NCI-H2171 (cell line): ENCODE measurements around the gene TCAP.
"Not testable (repeated sequence)": the region's sequence is repeated elsewhere in the genome, so short reads cannot be mapped to it uniquely, and the experiment has no call there.

Experiments used
- DNase-seq: peaks from one replicate; lab custom pipeline; 2025; lab: John Stamatoyannopoulos, UW

The TCAP gene

DNA sequence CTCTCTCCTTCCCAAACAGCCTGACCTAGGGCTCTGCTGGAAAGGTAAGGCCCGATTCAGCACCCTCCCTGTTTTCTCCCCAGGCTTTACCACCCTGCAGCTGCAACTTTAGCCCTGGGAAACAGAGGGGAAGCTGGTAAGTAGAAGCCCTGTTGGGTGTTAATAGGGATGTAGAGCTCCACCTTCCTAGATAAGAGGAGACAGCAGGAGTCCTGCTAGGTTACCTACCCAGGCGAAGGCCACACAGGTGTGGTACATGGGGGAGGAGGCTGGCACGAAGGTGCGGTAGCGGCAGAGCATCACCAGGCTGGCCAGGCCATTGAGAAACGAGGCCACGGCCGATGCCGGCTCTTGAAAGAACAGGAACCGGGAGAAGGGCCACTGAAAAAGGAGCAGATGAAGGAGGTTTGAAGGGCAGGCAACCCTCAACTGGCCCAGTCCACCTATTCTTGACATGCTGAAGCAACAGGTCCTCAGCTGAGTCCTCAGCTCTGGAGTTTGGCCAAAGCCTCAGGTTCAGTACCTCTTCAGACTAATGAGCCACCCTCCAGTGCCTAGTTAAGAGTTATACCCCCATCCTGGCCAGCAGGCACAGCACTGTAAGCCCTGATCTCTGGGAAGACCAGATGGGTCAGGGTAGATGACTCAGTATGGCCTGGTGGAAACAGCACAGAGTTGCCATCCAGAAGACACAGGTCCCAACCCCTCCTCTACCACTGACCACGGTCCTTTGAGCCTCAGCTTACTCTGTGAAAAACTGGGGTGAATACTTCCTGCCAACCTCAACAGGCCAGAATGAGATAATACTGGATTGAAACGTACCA, 19.4 kb downstream of the TCAP start:
- DNase-seq, result no peak

DNA sequence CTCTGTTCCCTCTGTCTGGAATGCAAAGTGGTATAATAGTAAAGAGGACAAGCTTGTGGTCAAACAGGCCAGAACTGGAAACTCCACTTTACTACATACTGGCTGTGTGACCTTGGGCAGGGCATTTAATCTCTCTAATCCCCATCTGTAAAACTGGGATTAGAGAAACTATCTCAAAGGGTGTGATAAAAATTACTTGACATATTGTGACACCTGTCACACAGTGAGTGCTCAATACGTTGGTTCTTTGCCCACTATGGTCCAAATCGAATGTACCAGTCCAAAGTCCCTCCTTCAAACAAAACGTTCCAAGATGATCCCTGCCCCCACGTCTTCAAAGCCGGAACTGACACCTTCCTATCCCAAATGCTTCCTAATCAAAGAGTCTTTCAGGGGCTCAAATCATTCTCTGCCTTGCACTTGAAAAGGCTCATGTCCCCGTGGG, 22.0 kb downstream of the TCAP start:
- DNase-seq, result no peak

DNA sequence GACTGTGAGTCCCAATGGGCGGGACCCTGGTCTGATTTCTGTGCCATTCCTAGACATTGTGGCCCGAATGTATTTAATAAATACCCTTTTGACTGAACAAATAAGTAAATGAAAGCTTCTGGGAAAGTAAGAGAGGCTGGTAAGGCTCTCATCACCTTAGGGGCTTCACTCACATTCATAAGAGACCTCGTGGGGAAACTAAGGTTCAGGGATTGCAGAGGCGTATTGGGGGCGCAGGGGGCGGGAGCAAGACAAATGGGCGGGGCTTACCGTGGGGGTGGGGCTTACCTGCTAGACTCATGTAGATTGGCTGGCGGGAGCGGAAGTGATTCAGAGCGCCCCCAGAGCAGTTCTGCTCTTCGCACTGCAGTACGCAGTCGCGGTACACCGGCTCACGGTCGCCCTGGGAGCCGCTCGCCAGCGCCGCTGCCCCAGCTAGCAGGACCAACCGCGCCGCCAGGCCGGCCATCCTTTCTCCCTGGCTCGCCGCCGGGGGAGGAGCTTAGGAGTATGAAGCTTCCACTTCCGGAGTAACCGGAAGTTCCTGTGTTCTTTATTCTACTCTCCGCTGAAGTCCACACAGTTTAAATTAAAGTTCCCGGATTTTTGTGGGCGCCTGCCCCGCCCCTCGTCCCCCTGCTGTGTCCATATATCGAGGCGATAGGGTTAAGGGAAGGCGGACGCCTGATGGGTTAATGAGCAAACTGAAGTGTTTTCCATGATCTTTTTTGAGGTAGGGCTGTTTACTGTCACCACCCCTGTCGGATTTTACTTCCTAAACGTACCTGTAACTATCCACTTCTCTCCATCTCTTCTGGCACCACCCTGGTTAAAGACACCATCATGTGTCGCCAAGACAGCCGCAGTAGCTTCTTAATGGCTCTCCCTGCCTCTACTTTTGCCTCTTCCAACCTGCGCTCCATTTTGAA, 22.7 kb downstream of the TCAP start, which contains the start of gene PGAP3:
Gene PGAP3, minus strand, starts transcription at position 512 of the 929 bp plus-strand sequence. Its CDS starts 43 bp downstream, at position 469.
- DNase-seq, result peak; percentile 97

DNA sequence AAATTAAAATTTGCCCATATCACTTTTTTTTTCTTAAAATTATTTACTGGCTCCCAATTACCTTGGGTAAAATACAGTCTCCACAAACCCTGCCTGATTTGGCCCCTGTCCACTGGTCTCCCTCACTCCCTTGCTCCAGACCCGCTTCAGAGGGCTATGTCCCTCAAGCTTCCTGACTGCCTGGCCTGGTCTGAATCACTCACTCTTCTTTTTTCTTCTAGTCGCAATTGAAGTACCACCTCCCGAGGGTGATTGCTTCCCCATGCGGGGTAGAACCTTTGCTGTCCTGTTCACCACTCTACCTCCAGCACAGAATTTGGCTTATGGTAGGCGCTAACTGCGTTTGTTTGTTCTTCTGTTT, 23.3 kb downstream of the TCAP start:
- DNase-seq, result no peak

DNA sequence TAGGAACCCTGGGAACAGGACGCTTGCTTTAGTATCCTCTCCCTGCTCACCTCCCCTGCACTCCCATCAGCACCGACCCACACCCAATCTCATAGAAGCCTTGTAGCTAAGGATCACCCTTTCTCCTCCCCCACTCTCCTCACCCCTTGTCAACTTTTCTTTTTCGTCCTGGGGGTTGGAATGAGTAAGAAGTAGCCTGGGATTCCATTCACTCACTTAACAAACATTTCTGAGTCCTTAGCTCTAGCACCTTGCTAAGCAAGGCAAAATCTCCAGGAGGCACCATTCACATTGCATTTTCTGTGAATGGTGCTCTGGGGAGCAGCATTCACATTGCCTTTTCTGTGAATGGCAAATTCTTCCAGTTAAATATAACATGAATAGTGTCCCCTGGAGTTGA, 23.8 kb downstream of the TCAP start:
- DNase-seq, result no peak

DNA sequence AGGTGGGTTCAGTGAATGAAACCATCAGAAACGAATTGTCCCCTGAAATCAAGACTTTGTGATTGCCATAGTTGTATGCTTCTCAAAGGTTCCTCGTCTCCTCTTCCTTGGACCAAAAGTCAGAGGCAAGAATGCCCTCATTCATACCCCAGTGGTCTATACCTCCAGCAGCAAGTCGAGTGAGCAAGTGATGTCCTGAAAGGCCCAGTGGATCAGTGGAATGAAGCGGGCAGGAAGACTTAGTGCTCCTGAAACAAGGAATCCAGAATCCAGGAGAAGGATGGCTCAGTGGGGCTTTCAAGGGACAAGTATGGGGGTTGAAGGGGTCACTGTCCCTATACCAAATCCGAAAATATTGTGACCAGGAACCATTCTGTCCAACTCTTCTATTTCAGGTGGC, 29.4 kb downstream of the TCAP start:
- DNase-seq, result no peak

DNA sequence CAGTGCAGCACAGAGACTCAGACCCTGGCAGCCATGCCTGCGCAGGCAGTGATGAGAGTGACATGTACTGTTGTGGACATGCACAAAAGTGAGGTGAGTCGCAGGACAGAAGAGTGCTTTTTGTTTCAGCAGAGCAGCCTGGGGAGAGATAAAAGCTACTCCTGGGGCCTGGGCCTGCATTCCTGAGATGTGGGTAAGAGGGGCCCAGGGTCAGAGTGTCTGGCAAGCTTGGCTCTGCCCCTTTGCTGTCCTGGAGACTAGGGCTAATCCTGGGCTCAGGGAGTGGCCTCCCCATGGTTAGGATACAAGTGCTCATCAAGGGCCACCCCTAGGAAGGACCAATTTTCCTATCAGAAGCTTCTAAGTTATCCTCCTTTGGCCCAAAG, 29.9 kb downstream of the TCAP start:
- DNase-seq, result no peak

DNA sequence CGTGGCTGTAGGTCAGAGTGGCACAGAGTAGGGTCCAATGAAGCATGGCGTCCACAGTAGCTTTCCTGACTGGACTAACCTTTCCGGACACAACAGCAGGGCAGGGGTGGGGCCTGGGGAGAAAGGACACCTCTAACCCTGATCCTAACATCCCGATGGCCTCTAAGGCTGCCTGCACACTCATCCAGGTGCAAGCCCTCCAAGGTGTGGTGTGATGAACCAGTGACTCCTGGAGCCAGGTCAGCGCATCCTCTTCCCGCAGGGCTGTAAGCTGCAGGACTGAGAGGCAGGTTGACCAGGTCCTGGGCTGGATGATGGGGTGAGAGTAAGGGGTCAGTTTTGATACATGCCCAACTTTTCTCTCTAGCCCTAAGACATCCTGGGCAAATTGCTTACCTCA, 31.6 kb downstream of the TCAP start:
- DNase-seq, result no peak

DNA sequence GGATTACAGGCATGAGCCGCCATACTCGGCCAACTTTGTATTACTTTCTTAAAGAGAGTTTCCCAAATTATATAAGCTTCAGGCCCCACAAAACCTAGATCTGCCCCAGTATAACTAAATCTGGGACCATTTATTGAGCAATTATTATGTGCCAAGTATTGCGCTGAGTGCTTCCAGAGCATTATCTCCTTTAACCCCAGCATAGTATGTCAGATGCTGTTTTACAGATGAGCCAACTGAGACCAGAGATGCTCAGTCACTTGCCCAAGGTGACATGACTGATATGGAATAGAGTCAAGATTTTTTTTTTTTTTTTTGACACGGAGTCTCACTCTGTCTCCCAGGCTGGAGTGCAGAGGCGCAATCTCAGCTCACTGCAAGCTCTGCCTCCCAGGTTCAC, 32.8 kb downstream of the TCAP start:
- DNase-seq, result no peak

DNA sequence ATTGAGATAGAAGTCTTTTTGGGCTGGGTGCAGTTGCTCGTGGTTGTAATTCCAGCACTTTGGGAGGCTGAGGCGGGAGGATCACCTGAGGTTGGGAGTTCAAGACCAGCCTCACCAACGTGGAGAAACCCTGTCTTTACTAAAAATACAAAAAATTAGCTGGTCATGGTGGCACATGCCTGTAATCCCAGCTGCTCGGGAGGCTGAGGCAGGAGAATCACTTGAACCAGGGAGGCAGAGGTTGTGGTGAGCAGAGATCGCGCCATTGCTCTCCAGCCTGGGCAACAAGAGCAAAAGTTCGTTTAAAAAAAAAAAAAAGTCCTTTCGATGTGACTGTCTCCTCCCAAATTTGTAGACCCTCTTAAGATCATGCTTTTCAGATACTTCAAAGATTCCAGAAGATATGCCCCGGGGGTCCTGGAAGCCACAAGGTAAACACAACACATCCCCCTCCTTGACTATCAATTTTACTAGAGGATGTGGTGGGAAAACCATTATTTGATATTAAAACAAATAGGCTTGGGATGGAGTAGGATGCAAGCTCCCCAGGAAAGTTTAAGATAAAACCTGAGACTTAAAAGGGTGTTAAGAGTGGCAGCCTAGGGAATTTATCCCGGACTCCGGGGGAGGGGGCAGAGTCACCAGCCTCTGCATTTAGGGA, 34.1 kb downstream of the TCAP start:
- DNase-seq, result not testable (repeated sequence)

DNA sequence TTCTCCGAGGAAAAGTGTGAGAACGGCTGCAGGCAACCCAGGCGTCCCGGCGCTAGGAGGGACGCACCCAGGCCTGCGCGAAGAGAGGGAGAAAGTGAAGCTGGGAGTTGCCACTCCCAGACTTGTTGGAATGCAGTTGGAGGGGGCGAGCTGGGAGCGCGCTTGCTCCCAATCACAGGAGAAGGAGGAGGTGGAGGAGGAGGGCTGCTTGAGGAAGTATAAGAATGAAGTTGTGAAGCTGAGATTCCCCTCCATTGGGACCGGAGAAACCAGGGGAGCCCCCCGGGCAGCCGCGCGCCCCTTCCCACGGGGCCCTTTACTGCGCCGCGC, 34.6 kb downstream of the TCAP start, which contains the start of gene ERBB2:
Gene ERBB2, plus strand, starts transcription at position 247 of the 330 bp plus-strand sequence. CDS start 175 bp downstream, outside the sequence.
- DNase-seq, result no peak

DNA sequence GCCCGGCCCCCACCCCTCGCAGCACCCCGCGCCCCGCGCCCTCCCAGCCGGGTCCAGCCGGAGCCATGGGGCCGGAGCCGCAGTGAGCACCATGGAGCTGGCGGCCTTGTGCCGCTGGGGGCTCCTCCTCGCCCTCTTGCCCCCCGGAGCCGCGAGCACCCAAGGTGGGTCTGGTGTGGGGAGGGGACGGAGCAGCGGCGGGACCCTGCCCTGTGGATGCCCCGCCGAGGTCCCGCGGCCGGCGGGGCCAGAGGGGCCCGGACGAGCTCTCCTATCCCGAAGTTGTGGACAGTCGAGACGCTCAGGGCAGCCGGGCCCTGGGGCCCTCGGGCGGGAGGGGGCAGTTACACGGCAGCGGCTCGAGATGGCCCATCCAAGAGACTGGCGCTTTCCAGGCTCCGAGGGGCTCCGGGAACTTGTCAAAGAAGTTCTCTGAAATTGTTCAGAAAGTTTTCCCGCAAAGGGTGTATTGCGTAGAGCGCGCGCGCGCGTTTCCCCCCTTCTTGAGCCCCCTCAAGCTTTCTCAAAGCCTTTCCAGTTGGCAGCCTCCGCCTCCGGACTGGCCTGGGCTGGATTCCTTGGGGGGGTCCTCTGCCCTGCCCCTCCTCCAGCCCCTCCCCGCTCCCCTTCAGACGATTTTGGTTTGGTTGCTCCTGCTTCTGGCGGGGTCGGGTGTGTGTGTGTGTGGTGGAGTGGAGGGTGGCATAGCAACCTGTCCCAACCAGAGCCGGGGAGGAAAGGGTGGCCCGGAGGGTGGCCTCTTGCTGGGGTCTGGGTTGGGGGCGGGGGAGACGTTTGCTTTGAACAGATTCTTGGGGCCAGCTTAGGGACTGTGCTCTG, 35.2 kb downstream of the TCAP start:
- DNase-seq, result no peak

DNA sequence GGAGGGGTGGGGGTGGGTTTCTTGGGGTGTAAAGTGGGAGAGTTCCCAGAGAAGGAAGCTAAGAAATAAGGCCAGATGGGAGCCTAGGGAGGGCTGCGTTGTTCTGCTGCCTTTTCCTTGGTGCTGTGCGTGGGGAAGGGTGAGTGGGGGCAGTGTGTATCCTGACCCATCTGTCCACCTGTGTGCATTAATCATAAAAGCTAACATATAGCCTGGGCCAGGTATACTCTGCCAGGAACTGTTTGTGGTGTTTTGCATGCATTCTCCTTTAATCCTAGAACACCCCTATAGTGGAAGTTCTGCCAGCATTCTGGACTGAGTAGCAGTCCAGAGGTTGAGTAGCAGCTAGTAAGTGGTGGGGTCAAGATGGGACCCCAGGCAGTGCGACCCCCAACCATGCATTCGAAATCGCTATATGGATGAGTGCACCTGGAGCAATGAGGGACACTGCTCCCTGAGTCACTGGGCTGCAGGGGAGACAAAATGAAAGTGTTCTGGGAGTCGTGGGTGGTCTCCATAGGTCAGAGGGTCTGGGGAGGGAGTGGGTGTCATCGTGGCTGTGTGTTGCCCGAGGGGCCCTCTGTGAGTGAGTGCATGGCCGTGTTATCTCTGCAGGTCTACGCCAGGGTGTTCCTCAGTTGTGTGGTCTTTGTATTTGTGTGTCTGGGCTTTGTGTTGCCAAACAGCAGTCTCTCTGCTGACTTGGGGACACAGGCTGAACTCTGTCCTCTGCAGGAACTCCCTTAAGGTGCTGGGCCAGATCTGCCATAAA, 36.0 kb downstream of the TCAP start:
- DNase-seq, result no peak

DNA sequence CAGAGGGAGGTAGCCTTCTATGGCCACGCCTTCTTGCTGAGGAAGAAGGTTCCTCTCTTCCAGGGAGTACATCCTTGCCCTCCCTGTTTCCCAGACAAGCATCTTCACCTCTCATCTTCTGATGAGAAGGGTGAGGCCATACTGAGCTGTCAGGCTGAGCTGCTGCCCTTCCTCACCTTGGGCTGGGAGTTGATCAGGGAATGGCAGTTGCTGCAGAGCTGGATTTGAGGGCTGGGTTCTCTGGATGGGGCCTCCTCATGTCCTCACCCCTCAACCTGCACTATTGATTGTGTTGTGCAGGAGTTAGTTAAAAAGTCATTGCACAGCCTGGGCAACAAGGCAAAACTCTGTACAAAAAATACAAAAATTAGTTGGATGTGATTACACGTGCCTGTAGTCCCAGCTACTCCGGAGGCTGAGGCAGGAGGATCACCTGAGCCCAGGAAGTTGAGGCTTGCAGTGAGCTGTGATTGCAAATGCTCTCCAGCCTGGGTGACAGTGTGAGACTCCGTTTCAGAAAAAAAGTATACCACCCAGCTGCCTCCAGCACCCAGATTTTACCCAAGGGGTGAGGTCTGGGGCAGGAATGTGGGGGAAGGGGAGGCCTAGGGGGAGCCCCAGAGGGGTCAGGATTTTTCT, 36.8 kb downstream of the TCAP start:
- DNase-seq, result no peak

DNA sequence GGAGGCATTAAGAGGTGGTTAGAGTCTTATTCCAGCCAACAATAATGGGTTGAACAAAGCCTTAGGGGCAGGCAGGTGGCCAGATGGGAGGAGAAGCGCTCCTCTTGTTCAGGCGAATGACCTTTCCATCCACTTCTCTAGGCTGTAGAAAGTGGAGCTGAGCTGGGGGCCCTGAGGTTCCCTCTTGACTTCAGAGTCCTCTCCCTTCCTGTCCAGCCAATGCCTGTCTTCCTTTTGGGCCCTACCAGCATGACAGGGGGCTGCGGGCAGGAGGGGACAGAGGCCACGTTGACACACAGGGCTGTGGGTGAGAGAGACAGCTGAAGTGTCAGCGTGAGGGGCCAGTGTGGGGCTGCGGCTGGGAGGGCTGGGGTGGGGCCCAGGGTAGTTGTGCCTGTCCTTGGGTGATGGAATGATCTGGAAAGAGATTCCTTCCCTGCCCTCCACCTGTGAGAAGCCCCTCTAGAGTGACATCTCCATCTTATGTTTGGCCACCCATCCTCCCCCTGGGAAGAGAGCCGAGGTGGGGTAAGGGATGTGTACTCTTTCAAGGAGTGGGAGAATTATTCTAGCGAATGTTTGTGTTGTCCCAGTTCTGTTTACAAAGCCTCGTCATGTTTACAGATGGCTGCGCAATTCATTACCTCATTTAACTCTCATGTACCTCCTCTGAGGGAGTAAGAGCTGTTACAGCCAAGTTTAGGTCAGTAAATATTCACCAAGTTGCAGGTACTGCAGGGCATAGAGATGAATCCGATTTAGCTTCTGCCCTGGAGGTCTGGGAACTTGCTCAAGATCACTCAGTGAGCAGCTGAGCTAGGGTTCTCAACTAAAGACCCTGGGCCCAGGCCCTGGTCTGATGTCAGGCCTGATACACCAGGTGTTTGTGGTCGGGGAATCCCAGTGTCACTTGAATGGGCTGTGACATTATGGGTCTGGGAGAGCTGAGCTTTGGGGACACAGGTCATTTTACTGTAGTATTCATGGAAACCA, 38.0 kb downstream of the TCAP start:
- DNase-seq, result no peak

DNA sequence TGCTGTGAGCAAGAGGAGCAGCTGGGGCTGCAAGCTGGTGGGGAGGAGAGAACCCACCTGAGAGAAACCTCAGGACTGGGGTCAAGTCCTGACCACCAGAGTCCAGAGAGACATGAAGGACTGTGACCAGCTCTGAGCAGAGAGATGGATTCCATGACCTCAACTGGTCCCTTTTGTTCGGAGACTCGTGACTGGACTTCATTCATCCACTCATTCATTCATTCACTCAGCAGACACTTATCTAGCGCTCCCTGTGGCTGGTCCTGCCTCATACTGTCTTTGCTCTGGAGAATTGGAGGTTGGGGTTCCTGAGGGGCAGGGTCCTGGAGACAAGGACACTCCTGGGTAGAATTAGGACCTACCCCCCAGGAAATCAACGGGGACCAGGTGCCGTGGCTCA, 38.8 kb downstream of the TCAP start:
- DNase-seq, result no peak

DNA sequence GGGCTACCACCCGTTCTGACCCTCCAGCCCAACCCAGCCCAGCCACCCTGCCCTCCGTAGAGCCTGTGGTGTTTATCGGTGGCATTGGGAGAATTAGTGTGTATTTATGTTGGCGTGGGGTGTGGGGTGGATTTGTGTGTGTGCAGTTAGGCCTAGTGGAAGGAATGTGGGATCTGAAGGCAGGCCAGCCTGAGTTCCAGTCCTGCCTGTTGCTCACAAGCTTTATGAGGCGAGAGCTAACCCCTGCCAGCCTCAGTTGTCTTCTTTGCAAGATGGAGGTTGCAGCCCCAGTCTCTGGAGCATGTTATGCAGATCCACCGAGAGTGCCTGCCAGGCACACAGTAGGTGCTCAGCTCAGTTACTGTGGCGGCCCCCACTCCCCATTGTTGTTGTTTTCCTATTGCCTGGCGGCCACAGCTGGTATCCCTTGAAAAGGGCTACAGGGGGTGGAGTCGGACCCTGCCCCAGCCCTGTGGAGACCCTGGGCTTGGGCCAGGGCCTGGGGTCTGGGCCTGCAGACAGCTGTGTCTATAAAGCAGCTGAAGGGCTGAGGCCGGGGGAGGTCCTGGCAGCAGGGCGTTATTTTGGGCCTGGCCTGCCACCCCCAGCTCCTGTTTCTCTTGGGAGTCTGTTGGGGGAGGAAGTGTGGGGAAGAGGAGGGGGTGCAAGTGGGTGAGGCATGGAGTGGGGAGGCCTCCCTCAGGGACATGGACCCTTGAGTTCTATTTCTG, 39.8 kb downstream of the TCAP start:
- DNase-seq, result no peak

DNA sequence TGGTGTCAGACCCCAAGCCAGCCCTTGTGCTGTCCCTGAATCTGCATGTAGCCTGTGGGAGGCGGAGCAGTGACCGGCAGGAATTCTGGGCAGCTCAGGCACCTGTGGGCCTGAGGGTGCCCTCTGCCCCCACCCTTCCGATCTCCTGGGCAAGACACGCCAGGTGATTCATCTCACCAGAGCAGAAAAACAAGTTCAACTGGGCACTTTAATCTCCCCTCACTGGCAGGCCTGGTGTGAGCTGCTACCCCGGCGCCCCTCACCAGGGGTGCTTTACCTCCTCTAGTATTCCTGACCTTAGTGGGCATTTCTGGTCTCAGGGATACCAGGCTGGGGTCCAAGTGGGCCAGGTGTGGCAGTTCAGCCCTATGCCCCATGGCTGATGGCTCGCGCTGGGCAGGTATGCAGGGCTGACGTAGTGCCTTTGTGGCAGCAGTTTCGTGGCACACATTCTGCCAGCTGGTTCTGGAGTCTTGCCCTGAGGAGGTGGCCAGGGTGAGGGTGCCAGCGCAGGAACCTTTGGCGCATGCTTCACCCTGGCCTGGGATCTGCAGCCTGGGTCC, 40.7 kb downstream of the TCAP start:
- DNase-seq, result no peak
